Erythroblast (primary cell): ENCODE measurements around the gene SUCO.

ENCODE experiments used
- GATA1 ChIP-seq: IDR thresholded peaks from 2 replicates; pipeline ENCODE4 v1.6.1; 2011; ENCODE audit warnings: low read depth, mild to moderate bottlenecking, control low read depth, low read length, moderate library complexity
- POLR2A ChIP-seq: IDR thresholded peaks from 2 replicates; pipeline ENCODE4 v1.6.1; 2011; ENCODE audit warnings: mild to moderate bottlenecking, low read length

- TF ChIP-seq POLR2A (no peak), GATA1 (no peak)
Observed at GRCh38 chr1:172661107-172661506, 128.2 kb downstream of the SUCO start.
